IPS-18c (cell line): ENCODE measurements around the gene CHPF2.

Source experiments
- H3K4me3 ChIP-seq: 2 replicates; pipeline ENCODE4 v1.7.0; 2013; ENCODE audit warnings: low read depth, mild to moderate bottlenecking, low read length, moderate library complexity; ENCODE audit not compliant: insufficient read depth
- H3K9me3 ChIP-seq: one replicate; pipeline ENCODE4 v1.6.1; 2013; ENCODE audit warnings: mild to moderate bottlenecking, low read length, moderate library complexity; ENCODE audit not compliant: control insufficient read depth, insufficient read depth

CHPF2 gene

GRCh38 chr7:151240536-151240935 lies 8.3 kb downstream of the CHPF2 start:
- H3K4me3 ChIP-seq: no peak overlapping the region
- no peaks in the 10 kb centered on the region for H3K9me3 ChIP-seq

DNA sequence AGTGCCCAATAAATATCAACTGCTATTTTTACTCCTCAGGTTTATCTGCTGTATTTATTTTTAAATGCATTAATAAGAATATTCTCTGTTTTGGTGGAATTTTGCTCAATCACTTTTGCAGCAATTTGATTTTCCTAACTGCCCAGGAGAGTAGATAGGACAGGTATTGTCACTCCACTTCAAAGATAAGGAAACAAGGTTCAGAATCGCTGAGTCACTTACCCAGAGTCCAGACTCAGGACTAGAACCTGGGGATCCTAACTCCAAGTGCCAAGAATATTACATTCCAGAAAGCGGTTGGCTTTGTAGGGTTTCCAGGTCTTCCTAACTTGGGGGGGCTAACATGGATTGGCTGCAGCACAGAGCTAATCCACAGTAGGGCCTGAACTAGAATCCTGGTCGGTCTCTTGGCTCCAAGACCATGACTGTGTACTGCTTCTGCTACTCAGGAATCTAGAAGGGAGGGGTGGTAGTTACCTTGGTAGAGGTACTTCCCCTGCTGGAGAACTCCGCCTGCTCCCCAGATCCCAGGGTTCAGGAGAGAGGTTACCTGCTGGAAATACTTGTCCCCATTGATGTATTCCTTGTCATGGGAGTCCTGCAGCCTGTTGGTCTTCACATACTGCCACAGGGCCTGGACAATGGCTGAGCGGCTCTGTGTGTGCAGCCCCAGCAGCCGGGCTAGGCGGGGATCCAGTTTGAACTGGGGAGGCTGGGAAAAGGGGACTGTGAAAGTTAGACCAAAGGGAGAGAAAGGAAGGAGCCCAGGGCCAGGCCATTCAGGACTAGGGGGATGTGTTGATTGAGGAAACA lies 8.9 kb downstream of the CHPF2 start:
- Histone ChIP-seq H3K9me3 (no peaks in the 10 kb centered on the region), H3K4me3 (no peak overlapping the region)

- Histone ChIP-seq H3K9me3 (no peaks in the 10 kb centered on the region), H3K4me3 (no peak overlapping the region)
Measured at GRCh38 chr7:151241755-151242096, 9.4 kb downstream of the CHPF2 start.

DNA sequence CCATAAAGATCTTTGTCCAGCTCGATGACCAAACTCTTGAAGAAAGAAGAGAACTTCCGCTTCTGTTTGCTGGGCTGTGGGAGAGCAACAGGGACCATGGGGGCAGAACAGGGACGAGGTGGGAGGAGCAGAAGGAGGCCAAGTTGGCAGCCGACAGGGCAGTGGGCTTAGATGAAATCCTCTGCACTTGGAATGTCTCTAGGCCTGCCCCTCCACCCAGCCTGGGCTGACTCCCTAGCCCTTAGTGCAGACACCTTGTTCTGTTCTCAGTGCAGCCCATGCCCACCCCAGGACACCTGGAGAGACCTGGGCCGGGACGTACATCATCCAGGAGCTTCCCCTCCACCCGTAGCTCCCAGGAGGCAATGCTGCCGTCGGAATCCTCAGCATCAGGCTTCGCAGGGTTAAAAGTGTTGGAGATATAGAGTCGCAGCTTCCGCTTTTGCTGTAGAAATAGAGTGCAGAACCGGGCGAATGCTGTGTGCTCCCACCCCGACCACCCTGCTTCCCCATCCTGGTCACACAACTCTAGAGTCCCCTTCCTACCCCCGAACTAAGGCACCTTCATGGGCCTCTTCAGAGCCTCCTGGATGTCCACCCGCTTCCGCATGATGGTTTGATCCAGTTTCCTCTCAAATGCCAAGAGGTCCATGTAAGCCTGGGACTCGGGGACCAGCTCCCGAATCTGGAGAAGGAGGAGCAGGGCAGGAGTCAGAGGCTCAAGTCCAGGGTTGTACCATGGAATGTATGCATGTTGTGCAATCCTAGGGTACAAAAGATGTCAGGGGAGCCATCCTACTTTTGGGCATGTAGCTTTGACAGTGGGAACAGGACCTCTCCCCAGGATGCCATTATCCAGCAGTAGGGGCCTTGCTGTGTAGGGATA lies 10.1 kb downstream of the CHPF2 start:
- H3K9me3 ChIP-seq: no peaks in the 10 kb centered on the region
- H3K4me3 ChIP-seq: no peak overlapping the region; the same call in 1 of the 2 replicates

DNA sequence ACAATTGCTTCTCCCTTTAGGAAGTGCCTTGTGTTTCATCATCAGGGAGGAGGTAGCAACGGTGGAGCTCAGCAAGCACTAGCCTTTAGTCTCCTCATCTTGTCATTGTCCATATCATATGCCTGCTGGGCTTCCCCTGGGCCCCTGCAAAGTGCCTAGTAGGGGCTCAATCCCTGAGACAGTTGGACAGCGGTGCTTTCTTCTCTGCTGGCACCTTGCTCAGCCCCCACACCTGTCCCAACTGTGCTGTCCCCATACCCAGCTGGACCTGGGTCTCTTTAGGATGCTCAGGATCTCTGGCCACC lies 10.7 kb downstream of the CHPF2 start:
- Histone ChIP-seq H3K9me3 (no peaks in the 10 kb centered on the region), H3K4me3 (no peak overlapping the region)

GRCh38 chr7:151243408-151244195 lies 11.3 kb downstream of the CHPF2 start:
- no peaks in the 10 kb centered on the region for H3K9me3 ChIP-seq
- no peak overlapping the region for H3K4me3 ChIP-seq

GRCh38 chr7:151244196-151244840 lies 12.0 kb downstream of the CHPF2 start:
- H3K9me3 ChIP-seq: no peaks in the 10 kb centered on the region
- H3K4me3 ChIP-seq: no peak overlapping the region

GRCh38 chr7:151244841-151245346 lies 12.6 kb downstream of the CHPF2 start:
- H3K9me3 ChIP-seq: no peaks in the 10 kb centered on the region
- peak overlapping the region; percentile 49 for H3K4me3 ChIP-seq

DNA sequence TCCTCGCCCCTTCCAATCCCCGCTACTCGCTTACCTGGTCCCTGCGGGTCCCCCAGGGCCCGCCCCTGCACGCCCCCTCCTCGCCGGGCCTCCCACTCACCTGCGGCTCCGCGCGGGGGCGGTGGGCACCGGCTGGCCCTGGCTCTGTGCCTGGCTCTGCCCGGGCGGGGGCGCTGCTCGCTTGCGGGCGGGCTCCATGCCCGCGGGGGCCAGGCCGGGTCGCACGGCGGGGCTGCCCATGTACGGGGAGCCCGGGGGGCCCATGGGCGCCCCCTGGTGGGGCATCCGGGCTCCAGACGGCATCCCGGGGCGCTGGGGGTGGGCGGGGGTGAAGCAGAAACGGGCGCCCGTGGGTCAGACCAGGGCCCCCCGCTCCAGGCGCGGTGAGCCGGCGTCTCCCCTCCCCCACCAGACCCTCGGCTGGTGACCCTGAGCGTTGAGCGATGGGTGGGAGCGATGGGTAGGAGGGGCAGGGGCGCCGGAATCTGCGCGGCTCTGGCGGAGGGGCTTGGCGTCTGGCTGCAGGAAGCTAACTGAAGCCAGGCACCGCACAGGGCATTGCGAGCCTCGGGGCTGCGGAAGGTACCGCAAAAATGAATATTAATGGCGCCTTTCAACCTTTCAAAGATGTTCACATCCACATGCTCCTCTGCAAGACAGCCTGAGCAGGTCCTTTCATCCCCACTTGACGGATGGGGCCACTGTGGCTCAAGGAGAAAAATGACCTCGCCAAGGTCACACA lies 13.2 kb downstream of the CHPF2 start:
- Histone ChIP-seq H3K4me3 (peak overlapping the region; percentile 49), H3K9me3 (no peaks in the 10 kb centered on the region)

- Histone ChIP-seq H3K4me3 (peak overlapping the region; percentile 9), H3K9me3 (no peaks in the 10 kb centered on the region)
Measured at GRCh38 chr7:151246102-151246850, 14.0 kb downstream of the CHPF2 start.

GRCh38 chr7:151246851-151247580 lies 14.7 kb downstream of the CHPF2 start:
- H3K4me3 ChIP-seq: no peak overlapping the region
- H3K9me3 ChIP-seq: no peaks in the 10 kb centered on the region

DNA sequence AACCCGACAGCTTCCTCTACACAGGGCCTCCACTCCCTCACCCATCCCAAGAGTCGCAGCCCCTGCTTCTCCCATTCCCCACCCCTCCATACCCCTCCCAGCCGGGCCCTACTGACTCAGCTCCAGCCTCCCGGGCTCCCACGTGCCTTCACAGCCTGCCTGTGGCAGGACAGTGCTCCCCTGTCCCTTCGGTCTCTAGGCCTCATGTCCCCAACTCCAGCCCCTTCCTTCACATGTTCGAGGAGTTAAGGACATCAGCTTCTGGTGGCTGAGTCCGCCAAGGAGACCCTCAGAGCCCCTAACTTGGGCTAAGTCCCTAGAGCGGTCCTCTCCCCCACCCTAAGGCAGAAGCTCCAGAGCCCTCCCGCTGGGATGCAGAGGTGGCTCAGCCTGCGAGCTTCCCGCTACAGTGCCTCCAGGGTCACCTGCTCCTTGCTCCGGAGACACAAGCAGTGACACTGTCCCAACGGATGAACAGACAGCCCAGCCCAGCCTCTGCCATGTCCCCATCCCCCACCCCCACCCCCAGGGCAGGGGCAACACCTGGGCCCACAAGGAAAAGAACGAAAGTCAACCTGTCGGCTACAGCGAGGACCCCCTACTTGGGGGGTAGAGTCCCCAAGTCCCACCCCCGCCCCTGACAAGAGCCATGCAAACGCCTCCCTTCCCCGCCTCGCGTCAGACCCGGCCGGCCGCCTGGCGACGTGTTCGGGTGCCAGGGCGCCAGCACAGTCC lies 15.5 kb downstream of the CHPF2 start:
- peak overlapping the region; percentile 63 for H3K4me3 ChIP-seq
- no peaks in the 10 kb centered on the region for H3K9me3 ChIP-seq

DNA sequence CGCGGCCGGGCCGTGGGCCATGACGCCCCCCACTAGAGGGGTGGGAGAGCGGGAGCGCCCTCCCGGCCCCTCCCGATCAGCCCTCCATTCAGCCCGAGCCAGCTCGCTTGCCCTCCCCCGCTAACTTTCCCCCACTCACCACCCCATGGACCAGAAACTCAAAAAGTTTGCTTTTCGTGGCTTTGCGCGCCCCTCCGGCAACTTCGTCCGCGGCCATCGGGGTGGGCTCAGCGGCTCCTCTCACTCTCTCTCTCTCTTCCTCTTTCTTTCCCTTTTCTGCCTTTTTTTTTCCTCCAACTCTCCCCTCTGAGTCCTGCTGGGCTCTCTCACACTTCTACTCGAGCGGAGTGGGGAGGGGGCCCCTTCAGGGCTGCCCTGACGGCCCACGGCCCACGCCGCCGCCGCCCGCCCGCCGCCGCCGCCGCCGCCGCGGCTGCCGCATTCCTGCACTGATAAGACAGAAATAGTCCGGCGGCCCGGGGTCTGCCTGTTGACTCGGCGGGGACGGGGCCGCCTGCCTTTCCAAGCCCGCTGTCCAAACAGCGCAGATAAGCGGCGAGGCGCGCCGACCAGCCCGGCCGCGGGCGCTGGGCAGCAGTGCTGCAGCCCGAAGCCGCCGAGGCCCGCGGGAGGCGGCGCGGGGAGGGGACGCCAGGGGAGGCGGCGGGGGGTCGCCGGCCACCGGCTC lies 16.2 kb downstream of the CHPF2 start, which contains the start of gene SMARCD3:
Gene SMARCD3 (minus strand): TSS at position 349 of the 688 bp plus-strand sequence. CDS start 132 bp downstream, at position 217.
- Histone ChIP-seq H3K9me3 (no peaks in the 10 kb centered on the region), H3K4me3 (peak within 1 kb of the TSS; percentile 63)

DNA sequence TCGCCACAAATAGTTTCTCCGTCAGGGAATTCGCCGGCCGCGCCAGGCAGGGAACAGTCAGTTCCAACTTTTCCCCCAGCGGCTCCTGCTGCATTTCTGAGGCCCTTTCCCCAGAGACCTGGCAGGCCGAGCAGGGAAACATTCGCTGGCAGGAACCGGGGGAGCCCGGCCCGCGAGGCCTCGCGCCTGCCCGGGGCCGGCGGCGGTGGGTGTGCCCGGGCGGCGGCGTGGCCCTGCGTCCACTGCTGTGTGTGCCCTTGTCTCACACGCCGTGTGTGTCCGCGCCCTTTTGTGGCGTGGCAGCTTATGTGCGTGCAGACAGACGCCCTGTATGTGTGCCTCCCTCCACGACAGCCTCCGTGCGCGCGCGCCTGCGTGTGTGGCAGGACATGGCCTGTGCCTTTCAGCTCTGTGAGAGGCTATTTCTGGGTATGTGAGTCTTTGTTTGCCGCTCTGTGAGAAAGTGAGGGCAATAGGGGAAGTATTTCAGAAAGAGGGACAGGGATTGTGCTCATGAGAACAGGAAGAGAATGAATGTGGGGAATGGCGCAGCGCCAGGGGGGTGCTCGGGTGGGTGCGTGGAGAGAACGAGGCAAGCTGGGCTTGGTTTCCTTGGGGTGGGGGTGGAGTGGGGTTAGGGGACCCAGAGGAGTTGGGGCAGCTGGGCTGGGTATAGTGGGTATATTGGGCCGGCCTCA lies 16.9 kb downstream of the CHPF2 start:
- no peaks in the 10 kb centered on the region for H3K9me3 ChIP-seq
- peak overlapping the region; percentile 43 for H3K4me3 ChIP-seq
